Stimulated activated CD4-positive, alpha-beta T cell treated with anti-CD3 and anti-CD28 coated beads, Interleukin-1b, Interleukin-23, amount 100 ng/mL, for 24 hours (primary cell): ENCODE data around the gene PSMA2.

Source experiments
- DNase-seq, 4 experiments: peaks; one replicate each; pipeline ENCODE4 v3.0.0-alpha.2; 2020; ENCODE audit warnings: low read depth in 4 of 4, low spot score in 1 of 4

PSMA2 gene

DNA sequence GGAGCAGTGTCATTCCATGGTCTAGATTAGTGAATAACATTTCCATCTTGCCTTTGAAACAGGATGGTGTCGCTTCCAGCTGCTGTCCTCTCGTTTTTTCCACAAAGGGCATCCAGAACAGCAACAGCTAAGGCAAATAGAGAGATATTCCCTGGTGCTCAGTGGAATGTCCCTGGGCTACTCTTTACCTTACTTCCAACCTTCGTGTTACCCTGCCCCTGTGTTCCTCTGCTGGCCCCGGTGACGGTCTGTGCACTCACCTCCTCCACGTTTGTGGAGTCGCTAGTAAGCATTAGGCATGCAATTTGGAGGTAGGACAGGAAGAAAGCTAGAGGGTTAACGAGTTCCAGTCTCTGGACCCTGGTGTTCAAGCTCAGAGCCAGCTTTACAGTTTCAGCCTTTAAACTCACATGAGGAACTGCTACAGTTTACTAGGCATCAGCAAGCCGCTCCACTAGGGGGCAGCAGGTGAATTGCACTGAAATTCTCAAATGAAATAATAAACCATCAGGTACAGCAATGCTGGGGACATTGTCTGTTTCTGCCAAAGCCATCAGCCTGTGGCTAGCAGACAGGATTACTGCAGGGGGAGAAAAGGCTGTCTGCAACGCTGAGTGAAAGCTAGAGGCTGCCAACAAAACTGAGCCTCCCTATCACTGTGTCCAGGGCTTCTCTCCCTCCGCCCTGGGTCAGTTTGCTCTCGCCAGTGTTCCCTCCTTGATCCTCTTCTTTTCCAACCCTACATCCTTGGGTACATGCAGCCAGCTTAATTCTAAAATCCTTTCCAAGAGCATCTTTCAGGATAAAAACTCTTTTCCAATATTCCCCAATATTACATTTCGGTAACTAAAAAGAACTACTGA is 9.2 kb upstream of the PSMA2 start:
- DNase-seq = peak; percentile 52 to 70 (median 62)

DNA sequence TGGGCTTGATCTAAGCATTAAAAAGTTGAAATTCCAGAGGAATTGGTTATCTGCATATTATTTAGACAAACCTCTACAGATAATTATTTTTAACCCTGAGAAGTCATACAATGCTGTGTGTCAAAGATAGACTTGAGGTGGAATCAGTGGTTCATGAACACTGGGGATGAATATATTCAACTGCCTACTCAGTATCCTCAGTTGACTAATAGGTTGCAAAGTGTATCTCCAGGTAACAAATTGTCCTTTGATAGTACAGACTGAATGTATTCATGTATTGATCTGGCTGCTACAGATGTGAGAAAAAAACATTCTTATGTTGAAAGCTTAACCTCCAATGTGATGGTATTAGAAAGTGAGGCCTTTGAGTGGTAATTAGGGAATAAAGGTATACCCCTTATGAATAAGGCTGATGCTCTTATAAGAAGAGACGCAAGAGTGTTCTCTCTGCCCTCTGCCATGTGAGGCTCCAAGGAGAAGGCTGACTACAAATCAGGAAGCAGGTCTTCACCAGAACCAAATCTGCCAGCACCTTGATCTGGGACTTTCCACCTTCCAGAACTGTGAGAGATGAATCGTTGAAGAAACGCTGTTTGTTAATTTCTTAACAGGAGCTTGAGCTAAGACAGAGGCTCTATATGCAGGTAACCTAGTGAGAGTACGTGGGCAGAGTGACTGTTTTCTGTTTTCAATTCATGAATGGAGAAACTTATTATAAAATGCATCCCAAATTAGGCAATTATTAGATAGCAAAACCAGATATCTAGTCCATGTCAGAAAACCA is 7.7 kb upstream of the PSMA2 start:
- no peak for DNase-seq

DNA sequence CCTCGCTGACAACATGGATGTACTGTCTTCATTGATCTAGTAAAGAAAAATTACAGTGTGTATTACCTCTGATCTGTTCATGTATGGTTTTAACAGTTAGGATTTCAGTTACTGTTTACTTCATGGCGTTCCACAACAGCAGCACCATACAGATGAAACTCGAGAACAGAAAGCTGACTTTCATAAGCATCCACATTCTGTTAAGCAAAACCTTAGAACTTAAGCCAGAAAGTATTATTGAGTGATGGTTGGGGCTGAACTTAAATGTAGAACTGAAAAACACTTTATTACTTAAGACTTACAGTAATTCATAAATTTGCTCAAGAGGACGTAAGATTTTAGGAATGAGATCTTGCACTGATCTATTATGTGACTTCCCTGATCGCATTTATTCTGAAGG is 3.9 kb upstream of the PSMA2 start:
- DNase-seq = no peak

DNA sequence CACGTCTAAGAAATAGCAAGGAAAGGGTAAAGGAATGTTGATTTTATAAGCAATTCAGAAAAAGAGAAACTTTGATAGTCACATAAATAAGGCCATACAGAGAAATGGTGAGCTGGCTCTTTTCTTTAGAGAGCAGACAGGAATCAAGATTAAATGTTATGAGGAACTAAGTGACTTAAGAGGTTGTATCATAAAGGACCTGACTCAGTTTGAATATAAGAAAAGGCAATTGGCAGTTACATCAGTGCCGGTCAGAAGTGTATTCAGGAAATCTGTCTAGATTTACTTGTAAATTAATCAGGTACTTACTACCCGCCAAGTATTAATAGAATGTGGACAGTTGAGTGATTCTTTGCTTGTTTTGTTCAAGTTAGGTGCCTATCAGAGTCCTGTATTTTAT is 2.3 kb upstream of the PSMA2 start:
- no peak for DNase-seq

DNA sequence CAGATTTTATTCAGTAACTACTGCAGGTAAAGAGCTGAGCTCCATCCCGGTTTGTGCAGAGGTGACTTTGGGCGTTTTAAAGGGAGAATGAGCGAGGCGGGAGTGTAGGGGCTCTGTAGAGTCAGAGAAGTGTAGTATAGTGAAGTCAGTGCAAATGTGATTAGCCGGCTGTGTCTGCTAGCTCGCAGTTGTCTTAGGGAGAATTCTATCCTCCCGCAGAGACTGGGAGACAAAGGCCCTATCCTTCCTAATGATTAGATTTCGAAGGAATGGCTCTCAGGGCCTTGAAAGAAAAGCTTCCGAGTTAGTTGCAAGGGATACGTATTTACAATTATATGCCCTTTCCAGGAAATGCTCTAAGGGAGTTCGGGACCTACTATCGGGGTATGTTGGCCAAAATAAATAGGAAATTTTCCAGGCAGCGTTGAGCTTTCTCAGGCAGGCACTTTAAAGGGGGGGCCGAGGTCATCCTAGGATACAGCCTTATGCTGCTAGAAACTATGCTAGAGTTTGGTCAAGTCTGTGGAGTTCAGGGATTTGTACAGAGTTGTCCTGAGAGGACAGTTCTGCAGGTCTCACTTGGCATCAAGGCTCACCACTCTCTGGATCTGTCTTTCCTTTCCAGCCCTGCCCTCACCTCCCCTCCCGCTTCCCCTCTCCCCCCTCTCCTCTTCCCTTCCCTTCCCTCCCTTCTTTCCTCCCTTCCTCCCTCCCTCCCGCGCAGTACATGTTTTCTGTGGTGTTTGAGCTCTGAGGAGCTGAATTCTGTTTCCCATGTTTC is 1.0 kb upstream of the PSMA2 start:
- no peak for DNase-seq

DNA sequence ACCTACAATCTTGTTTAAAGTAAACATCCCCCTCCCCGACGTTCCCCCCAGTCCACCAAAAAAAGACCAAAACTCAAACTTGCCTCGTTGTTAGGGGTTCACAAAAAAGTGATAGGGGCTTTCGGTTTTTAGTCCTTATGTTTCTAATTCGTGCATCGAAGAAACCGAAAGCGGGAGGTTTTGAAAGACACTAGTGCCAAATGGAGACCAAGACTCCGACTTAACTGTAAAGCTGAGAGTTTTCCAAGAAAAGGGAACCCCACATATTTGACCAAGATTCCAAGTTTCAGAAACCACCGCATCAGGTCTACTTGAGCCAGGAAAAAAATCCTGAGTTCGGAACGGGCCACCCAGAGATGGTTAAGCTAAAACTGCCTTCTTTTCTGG is 534 bp downstream of the PSMA2 start:
- DNase-seq = no peak

DNA sequence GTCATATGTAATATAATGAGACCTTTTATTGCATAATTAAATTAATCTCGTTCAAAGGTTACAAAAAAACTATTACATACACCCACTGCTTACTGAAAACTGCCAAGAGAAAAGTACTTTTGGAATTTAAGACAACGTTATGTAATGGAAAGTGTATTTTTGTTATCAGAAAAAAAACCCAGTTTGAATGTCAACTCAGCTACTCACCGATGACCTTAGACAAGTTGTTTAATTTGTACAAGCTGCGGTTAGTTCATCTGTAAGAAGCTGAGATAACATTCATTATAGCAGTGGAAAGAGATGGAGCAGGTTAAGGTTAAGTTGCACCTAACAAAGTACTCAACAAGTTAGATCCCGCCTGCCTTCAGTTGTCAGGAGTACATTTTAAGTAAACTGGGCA is 1.1 kb downstream of the PSMA2 start:
- no peak for DNase-seq

DNA sequence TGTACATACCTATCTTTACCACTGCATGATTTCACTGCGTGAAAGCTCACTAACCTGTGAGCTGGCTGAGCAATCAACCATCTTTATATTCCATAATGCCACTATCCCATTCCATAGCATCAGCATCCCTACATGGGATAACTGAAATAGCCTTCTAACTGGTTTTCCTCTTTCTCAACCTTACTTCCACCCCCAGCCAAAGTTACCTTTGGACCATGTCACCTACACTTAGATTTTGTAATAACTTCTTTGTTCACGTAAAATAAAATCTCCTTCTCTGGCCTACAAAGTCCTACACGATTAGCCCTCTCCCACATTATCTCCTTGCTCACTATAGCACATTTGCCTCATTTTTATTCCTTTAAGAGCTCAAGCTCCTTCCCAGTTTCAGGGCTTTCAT is 2.5 kb downstream of the PSMA2 start:
- no peak for DNase-seq

DNA sequence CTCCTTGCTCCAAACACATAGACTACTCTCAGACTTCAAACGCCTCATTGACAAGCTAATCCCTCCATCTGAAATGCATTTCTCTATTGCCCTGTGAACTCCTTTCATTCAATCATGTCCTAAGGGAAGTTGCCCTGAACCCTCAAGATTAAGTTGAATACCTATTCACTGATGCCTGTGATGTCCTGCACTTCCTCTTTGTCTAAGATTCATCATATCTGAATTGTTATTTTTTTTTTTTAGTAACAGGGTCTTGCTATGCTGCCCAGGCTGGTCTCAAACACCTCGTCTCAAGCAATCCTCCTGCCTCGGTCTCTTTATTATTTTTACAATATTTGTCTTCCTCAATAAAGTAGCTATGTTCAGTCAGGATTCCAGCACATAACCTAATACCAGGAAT is 3.2 kb downstream of the PSMA2 start:
- no peak for DNase-seq

DNA sequence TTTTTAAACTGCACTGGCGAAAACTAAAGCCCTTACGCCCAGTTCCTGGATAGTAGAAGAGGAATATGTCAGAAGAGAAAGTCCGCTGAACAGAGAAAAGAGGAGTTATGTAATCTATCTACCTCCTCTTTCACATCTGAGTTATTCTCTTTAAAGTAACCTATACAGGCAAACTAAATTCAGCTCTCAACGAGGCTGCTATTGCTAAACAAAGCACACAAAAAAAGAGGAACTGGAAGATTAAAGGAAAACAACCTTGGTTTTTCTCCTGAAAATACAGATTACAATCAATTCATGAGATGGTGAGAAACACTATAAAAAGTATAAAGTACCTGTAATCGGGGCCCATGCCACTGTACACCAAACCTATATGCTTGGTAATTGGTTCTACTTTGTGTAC is 5.8 kb downstream of the PSMA2 start:
- DNase-seq = no peak

DNA sequence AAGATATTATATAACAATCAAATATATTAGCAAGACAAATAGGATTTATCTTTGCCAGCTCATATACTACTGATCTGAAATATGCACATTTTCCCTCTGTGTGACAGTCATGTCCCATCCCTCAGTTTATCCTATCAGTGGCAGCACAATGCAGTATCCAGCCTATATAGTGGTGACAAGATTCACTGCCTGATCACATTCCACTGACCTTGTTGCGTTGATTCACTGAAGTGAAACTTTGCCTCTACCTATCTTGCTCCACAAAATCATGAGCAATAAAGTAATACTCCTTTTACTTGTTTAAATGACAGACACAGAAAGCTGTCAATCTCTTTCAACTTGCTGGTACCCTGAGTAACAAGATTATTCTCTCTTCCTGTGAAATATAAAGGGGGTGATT is 6.3 kb downstream of the PSMA2 start:
- no peak for DNase-seq

DNA sequence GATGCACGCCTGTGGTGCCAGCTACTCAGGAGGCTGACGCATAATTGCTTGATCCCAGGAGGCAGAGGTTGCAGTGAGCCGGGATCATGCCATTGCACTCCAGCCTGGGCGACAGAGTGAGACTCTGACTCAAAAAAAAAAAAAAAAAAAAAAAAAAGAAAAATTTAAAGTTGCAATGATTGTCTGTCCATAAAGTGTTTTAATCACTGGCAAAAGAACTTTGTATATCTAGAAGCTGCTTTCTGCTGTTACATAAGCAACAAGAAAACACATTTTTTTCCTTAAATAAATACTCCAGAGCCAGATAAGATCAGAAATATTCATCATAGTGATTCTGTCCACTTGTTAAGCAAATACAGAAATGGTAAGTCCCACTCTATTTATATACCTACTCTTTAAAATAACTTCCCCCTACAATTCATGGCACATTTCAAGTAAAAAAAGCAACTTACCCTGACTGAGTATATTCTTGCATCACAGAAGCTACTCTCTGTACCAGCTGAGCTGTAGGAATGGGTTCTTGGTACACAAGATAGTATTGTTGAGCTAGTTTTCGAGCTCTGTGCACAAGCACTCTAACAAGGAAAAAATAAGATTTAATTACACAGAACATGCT is 7.6 kb downstream of the PSMA2 start:
- no peak for DNase-seq

DNA sequence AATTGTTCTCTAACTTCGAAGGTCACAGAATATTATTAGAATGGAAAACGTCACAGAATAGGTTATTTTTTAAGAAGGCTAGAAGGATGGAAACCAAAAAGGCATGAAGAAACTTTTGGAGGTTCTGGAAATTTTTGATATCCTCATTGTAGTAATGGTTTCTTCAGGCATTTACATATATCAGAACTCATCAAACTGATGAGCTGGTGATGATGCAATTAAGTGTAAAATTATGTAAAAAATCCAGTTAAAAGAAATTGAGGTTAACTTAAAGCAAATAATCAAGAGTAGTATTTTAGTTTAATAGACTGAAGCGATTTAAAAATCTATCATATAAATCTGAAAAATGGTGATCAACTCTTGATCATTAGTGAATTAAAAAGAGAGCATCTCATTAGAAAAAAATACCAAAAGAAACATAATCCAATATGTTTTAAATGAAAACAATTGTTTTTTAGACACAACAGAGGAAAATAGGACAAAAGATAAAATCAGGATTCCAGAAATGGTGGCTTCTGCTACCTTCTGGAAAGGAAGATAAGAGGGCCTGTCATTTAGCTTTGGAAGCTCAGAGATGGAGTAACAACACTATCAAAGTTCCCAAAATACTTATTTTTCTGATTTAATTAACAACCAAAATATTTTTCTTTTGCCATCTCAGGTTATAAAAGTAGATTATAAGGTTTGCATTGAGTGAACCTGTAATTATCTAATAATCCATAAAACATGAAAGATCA is 9.8 kb downstream of the PSMA2 start:
- no peak for DNase-seq

DNA sequence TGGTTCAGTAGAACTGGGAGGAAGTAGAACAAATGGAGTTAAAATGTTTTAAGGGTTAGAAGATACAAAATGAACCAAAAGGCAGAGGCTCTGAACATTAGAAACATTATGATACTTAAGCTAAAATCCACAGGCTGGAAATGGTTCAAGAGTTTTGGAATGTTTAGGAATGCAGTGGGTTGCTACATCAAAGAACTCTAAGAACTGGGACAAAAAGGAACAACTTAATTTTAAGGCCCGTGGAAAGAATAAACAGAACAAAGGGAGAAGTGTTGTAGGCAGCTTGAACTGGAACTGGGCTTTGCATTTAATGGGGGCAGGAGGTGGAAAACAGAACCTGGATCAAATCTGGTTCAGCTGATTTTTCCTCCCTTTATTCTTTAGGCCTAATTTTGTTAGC is 16.6 kb downstream of the PSMA2 start:
- DNase-seq = no peak

DNA sequence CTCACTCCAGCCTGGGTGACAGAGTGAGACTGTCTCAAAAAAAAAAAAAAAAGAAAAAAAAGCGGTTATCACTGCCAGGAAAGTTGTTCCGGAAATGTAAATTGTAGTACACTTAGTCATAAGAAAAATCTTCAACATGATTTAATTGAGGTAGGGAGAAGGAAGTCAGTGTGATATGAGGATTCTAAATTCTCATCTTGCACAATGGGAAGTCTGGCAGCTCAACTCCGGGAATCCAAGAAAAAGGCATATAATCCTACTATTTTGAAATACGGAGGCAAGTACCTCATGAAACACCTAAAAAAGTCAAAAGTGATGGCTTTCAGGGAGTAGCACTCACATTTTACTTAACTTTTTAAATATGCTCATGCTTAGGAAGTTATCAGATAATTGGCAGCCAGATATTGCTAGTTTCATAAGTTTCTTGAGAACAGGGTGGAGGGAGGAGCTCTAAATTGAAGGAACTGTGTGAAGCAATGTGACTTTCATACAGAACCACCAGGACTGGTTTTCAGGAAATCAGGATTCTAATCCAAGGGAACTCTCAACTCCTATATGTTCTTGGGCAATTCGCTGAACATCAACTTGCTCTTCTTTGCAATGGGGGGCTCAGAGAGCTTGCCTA is 17.4 kb downstream of the PSMA2 start:
- DNase-seq = no peak

DNA sequence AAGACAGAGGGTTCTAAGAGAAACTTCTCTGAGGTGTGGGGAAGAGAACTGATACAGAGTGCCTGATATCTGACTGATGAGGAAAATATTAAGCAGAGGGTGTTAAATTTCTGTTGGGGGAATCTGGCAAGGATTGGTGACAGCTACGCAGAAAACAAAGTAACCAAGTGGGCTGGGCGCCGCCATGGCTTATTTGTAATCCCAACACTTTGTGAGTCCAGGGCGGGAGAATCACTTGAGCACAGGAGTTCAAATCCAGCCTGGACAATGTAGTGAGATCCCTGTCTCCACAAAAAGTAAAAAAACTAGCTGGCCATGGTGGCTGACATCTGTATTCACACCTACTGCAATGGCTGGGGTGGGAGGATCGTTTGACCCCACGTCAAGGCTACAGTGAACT is 18.0 kb downstream of the PSMA2 start:
- no peak for DNase-seq

DNA sequence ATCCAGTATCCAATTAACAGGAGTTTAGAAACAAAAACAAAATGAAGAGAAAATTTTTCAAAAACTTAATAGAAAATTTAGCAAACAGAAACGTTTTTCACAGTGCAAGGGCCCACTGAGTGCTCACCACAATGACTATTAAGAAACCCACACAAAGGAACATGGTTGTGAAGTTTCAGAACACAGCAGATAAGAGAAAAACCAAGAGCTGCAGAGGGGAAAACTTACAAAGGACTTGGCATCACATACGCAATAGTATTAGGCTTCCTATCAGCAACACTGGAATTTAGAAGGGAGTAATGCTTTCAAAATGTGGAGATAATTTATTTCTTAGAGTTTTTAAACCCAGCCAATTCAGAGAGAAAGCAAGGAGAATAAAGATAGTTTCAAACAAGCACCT is 18.4 kb downstream of the PSMA2 start:
- DNase-seq = no peak

DNA sequence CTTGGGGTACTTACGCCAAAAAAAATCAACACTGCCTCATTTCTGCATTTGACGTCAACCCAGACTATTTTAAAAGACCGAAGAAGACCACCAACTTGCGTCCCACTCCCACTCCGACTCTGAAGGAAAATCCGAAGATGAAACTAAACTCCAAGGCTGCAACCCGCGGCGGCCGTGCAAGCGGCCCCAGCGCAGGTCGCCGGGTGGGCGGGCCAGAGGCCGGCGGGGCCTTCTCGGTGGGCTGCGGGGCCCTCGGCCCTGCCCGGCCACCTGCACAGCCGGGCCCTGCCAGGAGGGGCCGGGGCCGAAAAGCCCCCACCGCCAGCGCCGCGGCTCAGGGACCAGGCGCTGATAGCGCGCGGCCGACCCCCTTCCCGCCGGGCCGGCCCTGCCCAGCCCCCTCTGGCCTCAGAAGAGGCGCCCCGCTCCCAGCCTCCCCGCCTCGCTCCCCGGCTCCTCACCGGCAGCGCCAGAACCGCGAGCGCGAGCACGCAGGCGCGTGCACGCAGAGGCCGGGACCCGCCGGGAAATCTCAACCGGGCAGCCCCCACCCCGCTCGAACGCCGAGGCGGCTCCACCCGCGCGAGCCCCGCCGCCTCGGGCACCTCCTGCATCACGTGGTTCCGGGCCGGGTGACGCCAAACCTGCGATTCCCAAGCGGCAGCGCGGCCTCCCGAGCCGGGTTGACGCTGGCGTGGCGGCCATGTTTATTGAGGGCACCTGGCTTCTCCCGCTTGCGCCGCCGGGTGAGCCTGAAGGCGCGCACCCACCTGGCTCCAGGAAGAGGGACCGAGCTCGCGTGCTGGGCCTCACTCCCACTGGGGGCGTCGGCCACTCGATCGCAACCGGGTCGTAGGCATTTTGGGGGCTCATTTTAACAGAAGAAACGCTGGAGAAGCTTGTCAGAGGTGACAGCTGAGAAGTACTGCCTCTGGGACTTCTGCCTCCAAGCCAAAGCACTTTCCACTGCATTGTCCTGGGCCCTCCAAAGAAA is 20.2 kb downstream of the PSMA2 start, which contains the start of gene C7orf25:
Gene C7orf25 (minus strand): TSS at position 617 of the 994 bp plus-strand sequence. CDS start 1,170 bp downstream, outside the sequence.
- peak; percentile 85 to 98 (median 94) for DNase-seq

DNA sequence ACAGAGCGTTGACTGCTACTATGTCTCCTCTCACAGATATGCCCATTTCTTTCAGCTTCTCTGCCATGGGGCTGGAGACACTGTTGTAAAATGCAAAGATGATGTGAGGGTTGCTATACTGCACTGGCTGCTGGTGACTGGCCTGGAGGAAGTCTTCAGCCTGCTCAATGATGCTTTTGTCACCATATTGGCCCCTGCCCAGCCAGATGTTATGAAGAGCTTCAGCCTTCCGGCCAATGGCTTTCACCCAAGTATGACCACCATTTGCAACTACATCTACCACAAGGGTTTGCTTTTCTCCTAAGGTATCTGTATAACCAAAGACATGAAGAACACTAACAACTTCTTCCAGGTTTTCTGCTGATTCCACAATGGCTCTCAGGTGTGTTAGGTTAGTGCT is 21.7 kb downstream of the PSMA2 start:
- no peak for DNase-seq
